K562 (cell line): ENCODE data around the gene PARK7. TPM values are rescaled to one million over a fixed set of nuclear protein-coding genes. Genes with fewer than 3 reads are reported as not detected.

Source experiments
- CTBP1 ChIP-seq: fragments of 450-650 bp; IDR thresholded peaks from 2 replicates; pipeline ENCODE4 v1.6.1; 2016; ENCODE audit warnings: borderline replicate concordance
- FOXA1 ChIP-seq: fragments of 450-650 bp; IDR thresholded peaks from 2 replicates; pipeline ENCODE4 v1.6.1; 2016; ENCODE audit warnings: mild to moderate bottlenecking, borderline replicate concordance
- FOXM1 ChIP-seq, 2 experiments: fragments of 450-650 bp in 1 of 2; sonication (generic) in 1 of 2; formaldehyde crosslinking in 1 of 2; IDR thresholded peaks; 2 replicates each; pipeline versions ENCODE4 v1.6.1 to v1.9.0; 2017 to 2022; ENCODE audit warnings: low read depth in 2 of 2, mild to moderate bottlenecking in 2 of 2, missing genetic modification reagents in 1 of 2, moderate library complexity in 1 of 2
- GABPB2 ChIP-seq: fragments of 250-450 bp; sonication (Bioruptor Pico); conservative IDR thresholded peaks from 2 replicates; pipeline ENCODE4 v1.5.1; 2021; ENCODE audit warnings: mild to moderate bottlenecking
- GATAD2B ChIP-seq: fragments of 450-650 bp; IDR thresholded peaks from 2 replicates; pipeline ENCODE4 v1.6.1; 2017; ENCODE audit warnings: mild to moderate bottlenecking, borderline replicate concordance
- MYBL2 ChIP-seq, 2 experiments: fragments of 450-650 bp in 1 of 2; sonication (generic) in 1 of 2; formaldehyde crosslinking in 1 of 2; IDR thresholded peaks; 2 replicates each; pipeline versions ENCODE4 v1.6.1 to v1.8.1; 2017 to 2022; ENCODE audit warnings: borderline replicate concordance in 1 of 2, inconsistent platforms in 1 of 2, low read depth in 1 of 2, mild to moderate bottlenecking in 1 of 2, missing genetic modification reagents in 1 of 2, moderate library complexity in 1 of 2
- OTX1 ChIP-seq: fragments of 450-650 bp; formaldehyde crosslinking; IDR thresholded peaks from 2 replicates; pipeline ENCODE4 v1.4.0; 2022; ENCODE audit warnings: mild to moderate bottlenecking
- PHF20 ChIP-seq: fragments of 450-650 bp; IDR thresholded peaks from 2 replicates; pipeline ENCODE4 v1.6.1; 2018; ENCODE audit not compliant: partially characterized antibody
- PHF8 ChIP-seq: fragments of 200-600 bp; sonication (generic); IDR thresholded peaks from 2 replicates; pipeline ENCODE4 v1.6.1; 2012; ENCODE audit warnings: mixed run types, mild to moderate bottlenecking, inconsistent platforms, low read length, moderate library complexity, borderline replicate concordance
- RBM22 ChIP-seq: fragments of 200-400 bp; formaldehyde crosslinking; IDR thresholded peaks from 2 replicates; pipeline ENCODE4 v1.6.1; 2018; ENCODE audit warnings: low read length, low read depth; ENCODE audit not compliant: poor library complexity, severe bottlenecking
- RBM39 ChIP-seq: fragments of 200-400 bp; formaldehyde crosslinking; optimal IDR thresholded peaks from 2 replicates; pipeline ENCODE3; 2018; ENCODE audit warnings: low read depth, low read length
- RCOR1 ChIP-seq, 2 experiments: IDR thresholded peaks; 2 replicates each; pipeline ENCODE4 v1.6.1; 2012; ENCODE audit warnings: low read depth in 2 of 2, low read length in 2 of 2, borderline replicate concordance in 1 of 2, improper control_type of control experiment in 1 of 2
- SAFB2 ChIP-seq: fragments of 200-400 bp; formaldehyde crosslinking; IDR thresholded peaks from 2 replicates; pipeline ENCODE4 v1.6.1; 2018; ENCODE audit warnings: borderline replicate concordance, low read length, low read depth, moderate library complexity; ENCODE audit not compliant: severe bottlenecking
- SUPT5H ChIP-seq: fragments of 450-650 bp; IDR thresholded peaks from 2 replicates; pipeline ENCODE4 v1.6.1; 2016
- TAF7 ChIP-seq: fragments of 450-650 bp; IDR thresholded peaks from 2 replicates; pipeline ENCODE4 v1.6.1; 2016; ENCODE audit warnings: missing genetic modification characterization, missing compliant biosample characterization
- TEAD4 ChIP-seq, 2 experiments: sonication (generic) in 1 of 2; formaldehyde crosslinking in 1 of 2; IDR thresholded peaks; 2 replicates each; pipeline versions ENCODE4 v1.6.1 to v1.8.0; 2012 to 2022; ENCODE audit warnings: borderline replicate concordance in 1 of 2, inconsistent platforms in 1 of 2, low read length in 1 of 2, mild to moderate bottlenecking in 1 of 2, missing genetic modification reagents in 1 of 2
- ZNF766 ChIP-seq: fragments of 200-800 bp; sonication (Bioruptor generic); conservative IDR thresholded peaks from 2 replicates; pipeline ENCODE4 v1.6.1; 2016; ENCODE audit warnings: missing genetic modification characterization, missing compliant biosample characterization
- polyA plus RNA-seq, 8 experiments: library from polyadenylated mRNA; depleted of rRNA in 4 of 8; stranded (reverse) in 5 of 8; unstranded in 3 of 8; fragments of >200 nt; fragmentation: Nextera tagmentation in 2 of 8; fragmentation: Illumina TruSeq in 1 of 8; extraction: Ambion mirVana in 2 of 8; extraction: Trizol in 1 of 8; gene quantifications; 2 replicates each; pipeline versions ENCODE4 v1.2.1 to v1.2.3, GENCODE V29; 2011 to 2014; ENCODE audit warnings: inconsistent platforms in 1 of 8, missing spikeins in 1 of 8
- total RNA-seq, 7 experiments: library from RNA; depleted of rRNA in 6 of 7; stranded (reverse); fragments of >200 nt in 6 of 7; fragmentation: Illumina TruSeq in 2 of 7; extraction: Trizol in 2 of 7; gene quantifications; 2 replicates each; pipeline versions ENCODE4 v1.2.1 to v1.2.3, GENCODE V29; 2011 to 2021; ENCODE audit warnings: low replicate concordance in 1 of 7
- TF ChIP-seq, protein P1 (sequence below), 2 experiments: fragments of 200-800 bp in 1 of 2; sonication (Bioruptor generic) in 1 of 2; sonication (generic) in 1 of 2; formaldehyde crosslinking in 1 of 2; IDR thresholded peaks in 1 of 2; conservative IDR thresholded peaks in 1 of 2; 2 replicates each; pipeline versions ENCODE4 v1.5.0 to v1.6.1; 2016 to 2020; ENCODE audit warnings: missing compliant biosample characterization in 1 of 2, missing genetic modification characterization in 1 of 2, missing genetic modification reagents in 1 of 2
- TF ChIP-seq, protein P2 (sequence below): fragments of 250-450 bp; sonication (Bioruptor Pico); IDR thresholded peaks from 2 replicates; pipeline ENCODE4 v1.5.0; 2021; ENCODE audit warnings: mild to moderate bottlenecking, moderate library complexity
- TF ChIP-seq, protein P3 (sequence below): sonication (generic); formaldehyde crosslinking; IDR thresholded peaks from 2 replicates; pipeline ENCODE4 v1.5.0; 2020; ENCODE audit warnings: missing genetic modification reagents

The PARK7 gene
- total and polyA plus RNA-seq, 9 of the 15 experiments (the other 6 are each of a cell fraction or from before 2014, with no cell fraction given) = 374 to 1,298 (median 484) TPM

- TF ChIP-seq, protein P1, sequence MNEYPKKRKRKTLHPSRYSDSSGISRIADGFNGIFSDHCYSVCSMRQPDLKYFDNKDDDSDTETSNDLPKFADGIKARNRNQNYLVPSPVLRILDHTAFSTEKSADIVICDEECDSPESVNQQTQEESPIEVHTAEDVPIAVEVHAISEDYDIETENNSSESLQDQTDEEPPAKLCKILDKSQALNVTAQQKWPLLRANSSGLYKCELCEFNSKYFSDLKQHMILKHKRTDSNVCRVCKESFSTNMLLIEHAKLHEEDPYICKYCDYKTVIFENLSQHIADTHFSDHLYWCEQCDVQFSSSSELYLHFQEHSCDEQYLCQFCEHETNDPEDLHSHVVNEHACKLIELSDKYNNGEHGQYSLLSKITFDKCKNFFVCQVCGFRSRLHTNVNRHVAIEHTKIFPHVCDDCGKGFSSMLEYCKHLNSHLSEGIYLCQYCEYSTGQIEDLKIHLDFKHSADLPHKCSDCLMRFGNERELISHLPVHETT (CRISPR knock-in tag; conservative IDR thresholded peaks at IDR 0.05 in 1 of 2, IDR thresholded peaks at IDR 0.05 in 1 of 2) = peak in 1 of 2 experiments; percentile 93; a peak in 2 of 4 replicates
- peak; percentile 86 for TF ChIP-seq SUPT5H
- TF ChIP-seq RBM39 = no peak
- no peak for TF ChIP-seq RBM22
- no peak for TF ChIP-seq RCOR1 (IDR thresholded peaks at IDR 0.05; ENCODE audit: borderline replicate concordance in 1 of 2, low read depth in 2 of 2, low read length in 2 of 2)
- TF ChIP-seq, protein P2, sequence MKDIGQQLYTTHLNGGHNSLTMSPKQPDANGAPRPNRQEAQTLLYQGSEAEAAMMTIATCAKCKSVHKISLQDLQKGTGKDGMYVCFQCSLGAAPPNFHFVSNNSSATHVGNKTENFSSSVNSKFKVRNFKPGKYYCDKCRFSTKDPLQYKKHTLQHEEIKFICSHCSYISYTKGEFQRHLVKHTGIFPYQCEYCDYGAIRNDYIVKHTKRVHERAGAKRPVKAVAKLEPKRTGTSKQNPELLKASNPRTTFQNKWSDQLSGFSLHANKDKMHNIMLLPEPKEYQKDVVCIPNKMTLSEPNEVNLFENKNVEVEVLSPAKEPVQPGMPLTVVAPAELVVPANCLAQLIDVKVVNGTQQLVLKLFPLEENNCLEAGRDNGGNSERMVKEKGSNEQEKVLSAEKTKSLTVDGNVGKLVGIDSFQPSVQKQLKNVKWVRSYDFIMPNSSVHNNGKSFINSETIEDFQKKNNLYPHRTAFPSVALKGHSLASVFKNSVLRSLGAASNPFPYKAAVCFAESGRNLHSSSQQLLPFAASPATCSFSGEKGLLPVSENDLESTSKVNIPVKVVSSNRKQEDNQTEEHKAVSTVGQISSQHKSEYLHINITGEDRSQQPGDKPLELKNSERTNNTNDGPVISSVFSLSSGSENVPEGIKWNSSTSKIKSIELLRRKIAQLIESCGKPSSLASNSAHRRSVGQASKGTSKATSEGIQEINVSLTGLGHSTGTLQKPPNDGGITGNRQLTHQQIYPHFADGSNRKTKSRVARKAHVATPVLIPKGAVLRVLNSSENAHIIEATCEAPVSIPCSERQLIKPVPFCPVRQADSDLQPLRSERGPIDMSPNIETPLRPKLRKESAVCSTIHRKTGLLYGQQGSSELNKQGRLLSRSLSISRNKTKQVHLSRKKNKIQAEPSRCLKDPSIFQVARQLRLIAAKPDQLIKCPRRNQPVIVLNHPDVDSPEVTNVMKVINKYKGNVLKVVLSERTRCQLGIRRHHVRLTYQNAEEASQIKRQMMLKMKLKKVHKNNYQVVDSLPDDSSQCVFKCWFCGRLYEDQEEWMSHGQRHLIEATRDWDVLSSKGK = no peak
- peak; percentile 66; the same call in 1 of the 2 replicates for TF ChIP-seq CTBP1
- TF ChIP-seq FOXA1 = no peak
- no peak for TF ChIP-seq OTX1 (CRISPR knock-in tag)
- peak; percentile 75; the same call in 1 of the 2 replicates for TF ChIP-seq GATAD2B
- TF ChIP-seq TEAD4 (IDR thresholded peaks at IDR 0.05; ENCODE audit: low read length) = peak; percentile 8; the same call in 1 of the 2 replicates
- no peak for TF ChIP-seq TEAD4 (CRISPR knock-in tag; IDR thresholded peaks at IDR 0.05; ENCODE audit: borderline replicate concordance)
- TF ChIP-seq MYBL2 (IDR thresholded peaks at IDR 0.05; ENCODE audit: low read depth) = no peak
- no peak for TF ChIP-seq MYBL2 (CRISPR knock-in tag; IDR thresholded peaks at IDR 0.05; ENCODE audit: borderline replicate concordance)
- TF ChIP-seq, protein P3, sequence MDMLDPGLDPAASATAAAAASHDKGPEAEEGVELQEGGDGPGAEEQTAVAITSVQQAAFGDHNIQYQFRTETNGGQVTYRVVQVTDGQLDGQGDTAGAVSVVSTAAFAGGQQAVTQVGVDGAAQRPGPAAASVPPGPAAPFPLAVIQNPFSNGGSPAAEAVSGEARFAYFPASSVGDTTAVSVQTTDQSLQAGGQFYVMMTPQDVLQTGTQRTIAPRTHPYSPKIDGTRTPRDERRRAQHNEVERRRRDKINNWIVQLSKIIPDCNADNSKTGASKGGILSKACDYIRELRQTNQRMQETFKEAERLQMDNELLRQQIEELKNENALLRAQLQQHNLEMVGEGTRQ (CRISPR knock-in tag) = no peak
- no peak for TF ChIP-seq GABPB2 (CRISPR knock-in tag)
- TF ChIP-seq ZNF766 (CRISPR knock-in tag) = peak; percentile 72
- TF ChIP-seq SAFB2 = no peak
- TF ChIP-seq FOXM1 (IDR thresholded peaks at IDR 0.05; ENCODE audit: low read depth) = no peak
- no peak for TF ChIP-seq FOXM1 (CRISPR knock-in tag; IDR thresholded peaks at IDR 0.05; ENCODE audit: low read depth)
- TF ChIP-seq PHF20 = peak; percentile 90
- TF ChIP-seq TAF7 (tag) = no peak
- TF ChIP-seq PHF8 = peak; percentile 82
Measured at GRCh38 chr1:7953850-7954609, 7.5 kb upstream of the PARK7 start (continued).
